Retinal pigment epithelial cell (primary cell): Measurements from ENCODE around the gene ALOX15.
"Not testable (repeated sequence)": the region's sequence is repeated elsewhere in the genome, so short reads cannot be mapped to it uniquely, and the experiment has no call there.

Source experiments
- DNase-seq: peaks from one replicate; pipeline ENCODE4 v3.0.0-alpha.2; 2010; ENCODE audit warnings: low read depth
- H3K4me3 ChIP-seq: 2 replicates; pipeline ENCODE4 v1.5.1; 2011; ENCODE audit warnings: mild to moderate bottlenecking, low read length, control low read depth, moderate library complexity
- CTCF ChIP-seq: conservative IDR thresholded peaks from 2 replicates; pipeline ENCODE4 v1.5.1; 2011; ENCODE audit warnings: low read depth, low read length, control low read depth, inconsistent platforms

Gene ALOX15

GRCh38 chr17:4652997-4653396 lies 11.5 kb upstream of the ALOX15 start:
- DNase-seq: no peak
- no peak for TF ChIP-seq CTCF
- no peak overlapping the region for H3K4me3 ChIP-seq

DNA sequence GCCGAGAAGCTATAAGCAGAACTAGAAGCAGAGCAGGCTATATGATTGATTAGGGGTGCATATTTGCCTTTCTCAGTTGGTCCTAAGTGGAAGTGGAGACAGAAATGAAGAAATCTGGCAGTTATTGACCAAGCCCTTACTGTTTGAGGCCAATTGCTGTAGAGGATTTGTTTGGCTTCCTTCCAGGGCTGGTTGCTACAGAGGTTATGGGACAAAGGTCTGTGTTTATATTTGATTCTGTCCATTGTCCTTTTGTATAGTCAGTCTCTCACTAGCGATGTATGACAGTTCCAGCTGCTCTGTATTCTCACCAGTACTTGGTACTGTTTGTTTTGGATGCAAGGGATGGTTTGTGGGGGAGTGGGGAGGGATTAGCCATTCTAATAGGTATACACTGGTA lies 7.3 kb upstream of the ALOX15 start:
- no peak for DNase-seq
- H3K4me3 ChIP-seq: no peak overlapping the region
- no peak for TF ChIP-seq CTCF

DNA sequence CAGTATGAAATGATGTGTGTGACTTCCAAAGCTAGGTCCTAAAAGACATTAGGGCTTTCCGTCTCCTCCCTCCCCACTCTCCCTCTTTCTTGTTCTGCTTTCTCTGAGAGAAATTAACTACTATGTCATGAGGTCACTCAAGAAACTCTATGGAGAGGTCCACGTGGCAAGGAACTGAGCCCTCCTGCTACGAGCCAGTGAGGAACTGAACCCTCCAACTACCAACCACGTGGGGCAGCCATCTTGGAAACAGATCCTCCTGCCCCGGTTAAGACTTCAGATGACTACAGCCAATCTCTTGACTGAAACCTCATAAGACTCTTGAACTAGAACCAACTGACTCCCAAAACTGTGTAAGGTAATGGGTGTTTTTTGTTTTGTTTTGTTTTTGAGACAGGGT lies 4.2 kb upstream of the ALOX15 start:
- no peak overlapping the region for H3K4me3 ChIP-seq
- DNase-seq: no peak
- TF ChIP-seq CTCF: no peak

GRCh38 chr17:4643676-4644075 lies 2.2 kb upstream of the ALOX15 start:
- DNase-seq: no peak
- H3K4me3 ChIP-seq: no peak overlapping the region
- TF ChIP-seq CTCF: no peak

- no peak overlapping the region for H3K4me3 ChIP-seq
- TF ChIP-seq CTCF: no peak
- no peak for DNase-seq
These were observed 808 bp upstream of the ALOX15 start for GRCh38 chr17:4642286-4642685.

DNA sequence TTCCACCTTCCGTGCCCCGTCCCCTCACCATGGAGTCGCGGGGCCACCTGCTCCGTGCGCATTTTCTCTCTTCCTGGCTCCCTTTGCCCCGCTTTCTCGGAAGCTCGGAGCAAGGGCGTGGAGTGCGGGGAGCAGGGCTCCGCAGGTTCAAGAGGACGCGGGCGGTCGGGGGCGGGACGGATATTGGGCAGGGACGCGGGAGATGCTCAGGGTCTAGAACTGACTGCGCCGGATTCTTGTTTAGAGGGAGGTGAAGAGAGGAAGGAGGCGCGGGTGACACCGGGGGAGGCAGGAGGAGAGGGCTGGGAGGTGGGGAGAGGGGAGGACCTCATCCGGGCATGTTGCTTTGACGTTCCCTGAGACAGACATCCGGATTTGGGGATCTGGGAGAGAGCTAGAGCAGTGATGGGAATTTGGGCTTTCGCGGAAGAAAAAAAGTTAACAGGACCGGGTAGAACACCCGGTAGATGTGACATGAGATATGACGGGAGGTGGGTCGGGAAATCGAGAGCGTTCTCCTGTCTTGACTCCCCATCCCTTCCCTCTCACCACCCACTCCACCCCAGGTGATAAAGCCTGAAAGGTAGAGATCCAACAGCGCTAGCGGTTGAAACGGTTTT lies 799 bp downstream of the ALOX15 start:
- H3K4me3 ChIP-seq, DNase-seq: not testable (repeated sequence)

DNA sequence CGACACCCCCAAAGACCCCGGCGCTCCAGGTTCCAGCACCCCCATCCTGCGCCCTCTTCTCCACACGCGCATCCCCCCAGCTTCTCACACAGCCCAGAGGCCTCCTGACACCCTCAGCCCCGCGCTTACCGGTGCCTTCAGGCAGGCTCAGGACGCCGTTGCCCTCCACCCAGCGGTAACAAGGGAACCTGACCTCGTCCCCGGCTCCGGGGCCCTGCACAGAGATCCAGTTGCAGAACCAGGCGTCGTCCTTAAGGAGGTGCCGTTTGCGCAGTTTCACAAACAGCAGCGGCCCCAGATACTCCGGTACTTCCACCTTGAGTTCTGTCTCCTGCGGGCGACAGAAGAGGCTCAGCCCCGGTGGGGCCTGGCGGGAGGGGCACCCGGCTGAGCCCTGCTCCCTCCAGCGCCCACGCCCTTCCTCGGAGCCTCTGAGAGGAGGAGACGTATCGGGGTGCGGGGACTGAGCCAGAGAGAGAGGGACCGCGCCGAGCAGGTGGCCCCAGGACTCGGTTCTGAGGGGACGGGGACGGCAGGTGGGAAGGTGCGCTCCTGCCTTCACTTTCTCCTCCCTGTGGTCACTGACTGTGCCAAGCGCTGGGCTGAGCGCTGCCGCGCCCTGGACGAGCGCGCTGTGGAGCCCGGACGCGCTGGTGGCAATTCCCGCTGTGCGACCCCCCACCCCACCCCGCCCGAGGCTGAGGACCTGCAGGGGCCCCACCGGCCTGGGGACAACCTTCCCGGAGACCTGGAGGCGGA lies 2.0 kb downstream of the ALOX15 start:
- H3K4me3 ChIP-seq, DNase-seq: not testable (repeated sequence)

- not testable (repeated sequence) for H3K4me3 ChIP-seq, DNase-seq
These were observed 2.7 kb downstream of the ALOX15 start for GRCh38 chr17:4638766-4639165.
